Muscle layer of colon (tissue), 2 donors: ENCODE data around the gene PAXX.

Experiments
- H3K27ac ChIP-seq: one replicate; pipeline ENCODE4 v1.7.0; 2013; ENCODE audit warnings: low read depth, mild to moderate bottlenecking, low read length, moderate library complexity
- H3K27me3 ChIP-seq, 2 donors: one replicate each; pipeline ENCODE4 v1.7.0; 2013; ENCODE audit warnings: low read length in 2 of 2, mild to moderate bottlenecking in 2 of 2; ENCODE audit not compliant: insufficient read depth in 2 of 2, control insufficient read depth in 1 of 2
- H3K36me3 ChIP-seq: one replicate; pipeline ENCODE4 v1.7.0; 2013; ENCODE audit warnings: mild to moderate bottlenecking, low read length; ENCODE audit not compliant: insufficient read depth
- H3K4me1 ChIP-seq: one replicate; pipeline ENCODE4 v1.7.0; 2013; ENCODE audit warnings: mild to moderate bottlenecking, low read length; ENCODE audit not compliant: insufficient read depth
- H3K4me3 ChIP-seq, 2 donors: one replicate each; pipeline ENCODE4 v1.7.0; 2013; ENCODE audit warnings: low read length in 2 of 2, low read depth in 1 of 2, mild to moderate bottlenecking in 1 of 2, moderate library complexity in 1 of 2
- H3K9ac ChIP-seq: one replicate; pipeline ENCODE4 v1.7.0; 2013; ENCODE audit warnings: low read length
- H3K9me3 ChIP-seq: one replicate; pipeline ENCODE4 v1.7.0; 2013; ENCODE audit warnings: mild to moderate bottlenecking, low read length
- donor health status: abdominal sarcoma.
- donor health status: Adenocarcinoma of cecum.

PAXX gene

DNA sequence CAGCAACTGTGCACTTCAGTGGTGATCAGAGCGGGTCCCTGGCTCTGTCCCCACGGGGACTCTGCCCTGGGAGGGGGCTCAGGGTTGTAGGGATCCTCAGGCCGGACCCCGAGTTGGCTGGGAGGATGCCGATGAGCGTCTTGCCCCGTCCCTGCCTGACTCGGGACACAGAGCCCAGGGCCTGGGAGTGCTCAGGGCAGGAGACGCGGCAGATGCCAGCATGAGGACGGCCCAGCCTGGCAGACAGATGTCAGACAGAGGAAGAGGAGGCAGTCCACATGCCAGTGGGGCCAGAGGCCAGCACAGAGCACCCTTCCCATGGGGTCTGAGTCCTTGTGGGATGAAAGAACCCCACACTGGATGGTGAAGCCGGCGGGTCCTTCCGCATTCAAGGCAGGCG, 28.9 kb upstream of the PAXX start:
- no peaks in the 10 kb centered on the region for H3K9me3 ChIP-seq
- H3K36me3 ChIP-seq = no peaks in the 10 kb centered on the region
- H3K9ac ChIP-seq = no peak overlapping the region
- no peaks in the 10 kb centered on the region for H3K27me3 ChIP-seq
- H3K4me1 ChIP-seq = no peaks in the 10 kb centered on the region
- H3K27ac ChIP-seq = no peak overlapping the region
- H3K4me3 ChIP-seq = no peak overlapping the region

- no peaks in the 10 kb centered on the region for H3K9me3 ChIP-seq
- no peaks in the 10 kb centered on the region for H3K36me3 ChIP-seq
- H3K4me3 ChIP-seq = no peak overlapping the region
- no peak overlapping the region for H3K9ac ChIP-seq
- H3K27me3 ChIP-seq = no peaks in the 10 kb centered on the region
- no peaks in the 10 kb centered on the region for H3K4me1 ChIP-seq
- no peak overlapping the region for H3K27ac ChIP-seq
These were observed 28.5 kb upstream of the PAXX start for GRCh38 chr9:136963751-136964150.

- H3K4me1 ChIP-seq = no peaks in the 10 kb centered on the region
- H3K27me3 ChIP-seq = peaks cover 0 to 3% of the 10 kb centered on the region in 2 donors
- H3K27ac ChIP-seq = no peak overlapping the region
- no peak overlapping the region for H3K9ac ChIP-seq
- H3K4me3 ChIP-seq = no peak overlapping the region
- no peaks in the 10 kb centered on the region for H3K36me3 ChIP-seq
- no peaks in the 10 kb centered on the region for H3K9me3 ChIP-seq
These were observed 28.0 kb upstream of the PAXX start for GRCh38 chr9:136964171-136964689.

DNA sequence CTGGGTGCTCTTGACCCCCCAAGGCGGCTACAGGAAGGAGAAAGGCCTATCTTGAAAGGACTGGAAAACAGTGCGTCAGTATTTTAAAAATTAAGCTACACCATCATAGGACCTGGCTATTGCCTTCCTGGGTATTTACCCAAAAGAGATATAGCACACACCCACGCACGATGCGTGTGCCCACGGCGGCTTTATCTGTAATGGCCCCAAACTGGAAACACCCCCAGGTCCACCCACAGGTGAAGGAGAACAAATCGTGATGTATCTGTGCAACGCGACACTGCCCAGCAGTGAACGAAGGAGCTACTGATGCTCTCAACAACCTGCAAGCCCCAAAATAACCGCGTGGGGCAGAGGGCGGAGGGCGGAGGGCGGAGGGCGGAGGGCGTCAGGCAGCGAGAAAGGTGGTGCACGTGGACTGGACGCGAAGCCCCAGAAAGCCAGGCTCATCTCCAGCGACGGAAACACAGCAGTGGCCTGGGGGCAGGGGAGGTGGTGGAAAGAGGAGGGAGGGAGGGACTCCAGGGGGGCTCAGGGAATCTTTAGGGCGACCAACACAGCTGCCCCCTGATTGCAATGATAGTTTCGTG, 27.3 kb upstream of the PAXX start:
- H3K27ac ChIP-seq = no peak overlapping the region
- H3K27me3 ChIP-seq = peaks cover 0 to 7% of the 10 kb centered on the region in 2 donors
- no peaks in the 10 kb centered on the region for H3K4me1 ChIP-seq
- H3K9me3 ChIP-seq = no peaks in the 10 kb centered on the region
- H3K9ac ChIP-seq = no peak overlapping the region
- no peak overlapping the region for H3K4me3 ChIP-seq
- no peaks in the 10 kb centered on the region for H3K36me3 ChIP-seq

GRCh38 chr9:136965771-136966484, 26.3 kb upstream of the PAXX start:
- no peak overlapping the region for H3K9ac ChIP-seq
- no peaks in the 10 kb centered on the region for H3K9me3 ChIP-seq
- H3K27me3 ChIP-seq = peaks cover 0 to 11% of the 10 kb centered on the region in 2 donors
- no peaks in the 10 kb centered on the region for H3K4me1 ChIP-seq
- no peak overlapping the region for H3K4me3 ChIP-seq
- H3K36me3 ChIP-seq = no peaks in the 10 kb centered on the region
- H3K27ac ChIP-seq = no peak overlapping the region

- Histone ChIP-seq H3K9me3 (no peaks in the 10 kb centered on the region), H3K27ac (no peak overlapping the region), H3K9ac (no peak overlapping the region), H3K4me1 (no peaks in the 10 kb centered on the region), H3K27me3 (peaks cover 0 to 11% of the 10 kb centered on the region in 2 donors), H3K4me3 (no peak overlapping the region), H3K36me3 (no peaks in the 10 kb centered on the region)
These were observed 23.7 kb upstream of the PAXX start for GRCh38 chr9:136968333-136969127.

GRCh38 chr9:136969150-136969549, 23.1 kb upstream of the PAXX start:
- no peak overlapping the region for H3K9ac ChIP-seq
- no peak overlapping the region for H3K27ac ChIP-seq
- H3K4me3 ChIP-seq = no peak overlapping the region
- no peaks in the 10 kb centered on the region for H3K4me1 ChIP-seq
- no peaks in the 10 kb centered on the region for H3K9me3 ChIP-seq
- H3K27me3 ChIP-seq = peaks cover 0 to 11% of the 10 kb centered on the region in 2 donors
- no peaks in the 10 kb centered on the region for H3K36me3 ChIP-seq

GRCh38 chr9:136969774-136970173, 22.4 kb upstream of the PAXX start:
- Histone ChIP-seq H3K36me3 (no peaks in the 10 kb centered on the region), H3K9ac (no peak overlapping the region), H3K4me1 (no peaks in the 10 kb centered on the region), H3K9me3 (no peaks in the 10 kb centered on the region), H3K27ac (no peak overlapping the region), H3K27me3 (peaks cover 0 to 11% of the 10 kb centered on the region in 2 donors), H3K4me3 (no peak overlapping the region)

- Histone ChIP-seq H3K36me3 (no peaks in the 10 kb centered on the region), H3K27me3 (peaks cover 0 to 11% of the 10 kb centered on the region in 2 donors), H3K9me3 (no peaks in the 10 kb centered on the region), H3K4me3 (no peak overlapping the region), H3K27ac (no peak overlapping the region), H3K9ac (no peak overlapping the region), H3K4me1 (no peaks in the 10 kb centered on the region)
These were observed 21.9 kb upstream of the PAXX start for GRCh38 chr9:136970361-136970760.

GRCh38 chr9:136971746-136972145, 20.5 kb upstream of the PAXX start:
- Histone ChIP-seq H3K4me1 (no peaks in the 10 kb centered on the region), H3K27me3 (peaks cover 0 to 11% of the 10 kb centered on the region in 2 donors), H3K27ac (no peak overlapping the region), H3K36me3 (no peaks in the 10 kb centered on the region), H3K4me3 (no peak overlapping the region), H3K9me3 (no peaks in the 10 kb centered on the region), H3K9ac (no peak overlapping the region)

DNA sequence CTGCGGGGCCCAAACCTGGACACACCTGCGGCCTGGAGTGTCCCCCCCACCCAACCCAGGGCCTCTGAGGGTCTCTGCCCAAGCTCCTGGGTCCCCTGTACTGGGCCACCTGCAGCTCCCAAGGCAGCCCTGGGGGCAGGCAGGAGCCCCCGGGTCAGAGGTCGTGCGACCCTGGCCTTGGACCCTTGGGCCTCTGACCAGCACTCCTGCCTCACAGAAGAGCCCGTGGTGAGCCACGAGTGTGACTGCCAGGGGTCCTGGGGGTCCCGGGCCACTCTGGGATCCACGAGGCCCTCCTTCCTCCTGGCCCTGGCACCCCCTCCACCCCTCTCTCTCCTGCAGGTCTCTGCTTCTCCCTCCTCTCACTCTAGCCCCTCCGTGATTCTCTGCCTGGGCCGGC, 19.9 kb upstream of the PAXX start:
- Histone ChIP-seq H3K27me3 (peaks cover 0 to 15% of the 10 kb centered on the region in 2 donors), H3K4me3 (no peak overlapping the region), H3K9ac (no peak overlapping the region), H3K9me3 (no peaks in the 10 kb centered on the region), H3K36me3 (no peaks in the 10 kb centered on the region), H3K27ac (no peak overlapping the region), H3K4me1 (no peaks in the 10 kb centered on the region)
